Activated CD4-positive, alpha-beta T cell treated with anti-CD3 and anti-CD28 coated beads for 36 hours (primary cell): ENCODE measurements around the gene RPA1. TPM values are rescaled to one million over a fixed set of nuclear protein-coding genes. Genes with fewer than 3 reads are reported as not detected.
A peak's percentile ranks its signal among the peaks of the same experiment; 100 is the strongest.

ENCODE experiments used
- ATAC-seq: fragments of 200-7000 bp; cut with Tn5 transposase; one replicate; pipeline ENCODE4 v1.10.0; 2021; ENCODE audit warnings: mild to moderate bottlenecking, moderate library complexity
- CTCF ChIA-PET: fragments of 350-600 bp; sonication (Branson Sonifier 250); formaldehyde crosslinking; loops from one replicate; lab custom pipeline; 2021; ENCODE audit warnings: antibody characterized with exemption; lab: Charles Lee
- POLR2A ChIA-PET: fragments of 350-600 bp; sonication (Branson Sonifier 250); formaldehyde crosslinking; loops from one replicate; lab custom pipeline; 2021; ENCODE audit warnings: antibody characterized with exemption, inconsistent platforms; lab: Charles Lee
- DNase-seq: peaks from one replicate; pipeline ENCODE4 v3.0.0-alpha.2; 2020
- H3K27ac Mint-ChIP-seq: one replicate; pipeline ENCODE4 v1.8.0; 2021; ENCODE audit warnings: mixed read lengths
- H3K27me3 Mint-ChIP-seq: one replicate; pipeline ENCODE4 v1.8.0; 2021; ENCODE audit warnings: mixed read lengths
- H3K36me3 Mint-ChIP-seq: one replicate; pipeline ENCODE4 v1.8.0; 2021; ENCODE audit warnings: low read depth, mixed read lengths
- H3K4me1 Mint-ChIP-seq: one replicate; pipeline ENCODE4 v1.8.0; 2021; ENCODE audit warnings: mixed read lengths
- H3K4me3 Mint-ChIP-seq: one replicate; pipeline ENCODE4 v1.8.0; 2021; ENCODE audit warnings: mild to moderate bottlenecking, moderate library complexity, mixed read lengths
- H3K9me3 Mint-ChIP-seq: one replicate; pipeline ENCODE4 v1.8.0; 2021; ENCODE audit warnings: low read depth, mixed read lengths
- intact Hi-C, 2 experiments: fragments of 100-400 bp; cut with DNase I in 1 of 2; cut with micrococcal nuclease in 1 of 2; formaldehyde crosslinking; loops; one replicate each; pipeline versions ENCODE4 v1.14.2 to v1.15.1; 2022 to 2024; cut with DNase I, micrococcal nuclease
- total RNA-seq, 2 experiments: library from RNA; stranded (reverse); gene quantifications; one replicate each; pipeline ENCODE4 v1.2.3, GENCODE V29; 2021

RPA1 gene
- total RNA-seq, 2 experiments from 2014 or later = 134 to 191 TPM

DNA sequence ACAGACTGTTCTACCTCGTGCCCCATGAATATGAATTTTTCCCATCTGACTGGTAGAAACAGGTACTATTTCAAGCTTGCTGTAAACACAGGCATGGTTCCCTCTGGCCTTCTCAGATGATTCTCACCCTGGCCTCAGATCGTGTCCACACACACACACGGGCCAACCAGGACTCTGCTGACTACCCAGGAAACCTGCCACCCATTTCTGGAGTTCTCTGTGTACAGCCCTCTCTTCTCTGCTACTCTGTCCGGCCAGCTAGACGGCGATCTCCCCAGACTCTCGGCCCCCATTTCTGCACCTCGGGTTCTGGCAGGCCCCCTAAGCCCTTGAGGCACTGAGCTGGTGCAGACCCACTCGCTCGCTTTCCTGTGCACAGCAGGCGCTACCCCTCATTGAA is 31.2 kb downstream of the RPA1 start:
- H3K4me1 Mint-ChIP-seq = peaks cover 4% of the 10 kb centered on the region
- no peaks in the 10 kb centered on the region for H3K27me3 Mint-ChIP-seq
- ChIA-PET POLR2A (no interaction called here), CTCF (interaction anchor here (0.8 to 1.1 kb wide), 2 partner anchors 137 to 148 kb away, joined by 3 read pairs; no protein-coding TSS in a partner anchor)
- H3K4me3 Mint-ChIP-seq = no peak overlapping the region
- intact Hi-C loops = no loop called here
- no peaks in the 10 kb centered on the region for H3K9me3 Mint-ChIP-seq
- DNase-seq = no peak
- H3K36me3 Mint-ChIP-seq = peaks cover 17% of the 10 kb centered on the region
- ATAC-seq = no peak
- H3K27ac Mint-ChIP-seq = no peak overlapping the region

GRCh38 chr17:1861391-1862010 is 31.7 kb downstream of the RPA1 start:
- Mint-ChIP-seq H3K36me3 (peaks cover 17% of the 10 kb centered on the region), H3K4me1 (peaks cover 4% of the 10 kb centered on the region), H3K27ac (no peak overlapping the region), H3K4me3 (no peak overlapping the region), H3K9me3 (no peaks in the 10 kb centered on the region), H3K27me3 (no peaks in the 10 kb centered on the region)
- ATAC-seq = no peak
- intact Hi-C loops = no loop called here
- no peak for DNase-seq
- CTCF ChIA-PET = interaction anchor here (0.8 to 1.4 kb wide), 3 partner anchors 25 to 148 kb away, joined by 3 read pairs; no protein-coding TSS in a partner anchor
- POLR2A ChIA-PET = no interaction called here

- DNase-seq (peak; percentile 68), ATAC-seq (peak; percentile 61)
- Mint-ChIP-seq H3K27ac (no peak overlapping the region), H3K4me3 (no peak overlapping the region), H3K4me1 (peaks cover 20% of the 10 kb centered on the region), H3K36me3 (peaks cover 14% of the 10 kb centered on the region), H3K9me3 (no peaks in the 10 kb centered on the region), H3K27me3 (no peaks in the 10 kb centered on the region)
- ChIA-PET CTCF (interaction anchor here (0.6 to 2.0 kb wide), 15 partner anchors 8 to 209 kb away, joined by 3 to 7 read pairs (median 4); partner anchors contain the start of genes RPA1 and SMYD4), POLR2A (no interaction called here)
- intact Hi-C loops = loop anchor here in 1 of 2 experiments (1.0 kb wide), 1 partner anchor 145 kb away; no protein-coding TSS in a partner anchor
Measured at GRCh38 chr17:1865252-1866037, 35.6 kb downstream of the RPA1 start.

DNA sequence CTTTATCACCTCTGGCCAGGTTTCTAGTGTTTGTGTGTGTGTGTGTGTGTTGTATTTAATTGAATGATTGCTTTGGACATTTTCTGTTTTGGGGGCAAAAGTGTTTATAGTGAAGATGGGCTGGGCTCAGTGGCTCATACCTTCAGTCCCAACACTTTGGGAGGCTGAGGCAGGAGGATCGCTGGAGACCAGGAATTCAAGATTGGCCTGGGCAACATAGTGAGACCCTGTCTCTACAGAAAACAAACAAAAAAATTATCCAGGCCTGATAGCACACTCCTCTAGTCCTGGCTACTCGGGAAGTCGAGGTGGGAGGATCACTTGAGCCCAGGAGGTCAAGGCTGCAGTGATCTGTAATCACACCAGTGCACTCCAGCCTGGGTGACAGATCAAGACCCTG is 37.5 kb downstream of the RPA1 start:
- intact Hi-C loops = no loop called here
- ChIA-PET CTCF (interaction anchor here (0.7 to 1.4 kb wide), 5 partner anchors 68 to 549 kb away, joined by 3 read pairs; no protein-coding TSS in a partner anchor), POLR2A (no interaction called here)

DNA sequence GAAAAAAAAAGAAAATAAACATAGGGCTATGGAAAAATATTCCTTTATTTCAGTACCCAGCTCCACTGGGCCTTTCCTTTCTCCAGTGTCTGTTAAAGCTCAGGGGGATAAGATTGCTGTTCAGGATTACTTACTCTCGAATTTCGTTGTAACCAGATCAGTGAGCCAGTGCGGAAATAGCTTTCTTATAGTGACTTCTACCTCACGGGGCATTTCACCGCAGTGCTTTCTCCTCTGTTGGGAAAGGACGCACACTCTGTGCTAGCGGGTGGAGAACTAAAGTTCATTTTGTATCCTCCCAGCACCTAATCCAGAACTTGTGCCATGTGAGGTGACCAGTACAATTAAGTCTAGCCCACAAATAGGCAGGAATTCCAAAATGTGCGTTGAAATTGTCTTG is 38.3 kb downstream of the RPA1 start:
- intact Hi-C loops = no loop called here
- ATAC-seq = no peak
- H3K4me1 Mint-ChIP-seq = peaks cover 46% of the 10 kb centered on the region

More for the DNA sequence above, 37.5 kb downstream of the RPA1 start:
- H3K36me3 Mint-ChIP-seq = peaks cover 18% of the 10 kb centered on the region
- peaks cover 38% of the 10 kb centered on the region for H3K4me1 Mint-ChIP-seq
- no peak for DNase-seq
- H3K4me3 Mint-ChIP-seq = no peak overlapping the region
- no peak overlapping the region for H3K27ac Mint-ChIP-seq
- no peaks in the 10 kb centered on the region for H3K27me3 Mint-ChIP-seq
- no peak for ATAC-seq
- H3K9me3 Mint-ChIP-seq = no peaks in the 10 kb centered on the region

GRCh38 chr17:1870592-1870991 is 40.8 kb downstream of the RPA1 start:
- no peak for DNase-seq
- Mint-ChIP-seq H3K9me3 (no peaks in the 10 kb centered on the region), H3K27ac (peak overlapping the region; percentile 97), H3K4me1 (peaks cover 55% of the 10 kb centered on the region), H3K4me3 (peak overlapping the region; percentile 42), H3K27me3 (no peaks in the 10 kb centered on the region), H3K36me3 (peaks cover 34% of the 10 kb centered on the region)
- POLR2A ChIA-PET = no interaction called here
- ATAC-seq = peak; percentile 68
- CTCF ChIA-PET = interaction anchor here (0.7 to 1.9 kb wide), 6 partner anchors 10 to 154 kb away, joined by 3 to 6 read pairs (median 4); no protein-coding TSS in a partner anchor
- intact Hi-C loops = loop anchor here (1.0 to 5.0 kb wide), 3 partner anchors 36 to 148 kb away; partner anchors contain the start of gene WDR81 (in 1 of the 2)

More for the DNA sequence above, 38.3 kb downstream of the RPA1 start:
- CTCF ChIA-PET = interaction anchor here (0.7 to 1.4 kb wide), 5 partner anchors 69 to 548 kb away, joined by 3 read pairs; no protein-coding TSS in a partner anchor
- POLR2A ChIA-PET = no interaction called here
- Mint-ChIP-seq H3K36me3 (peaks cover 23% of the 10 kb centered on the region), H3K27ac (no peak overlapping the region), H3K4me3 (no peak overlapping the region), H3K27me3 (no peaks in the 10 kb centered on the region), H3K9me3 (no peaks in the 10 kb centered on the region)
- DNase-seq = no peak

DNA sequence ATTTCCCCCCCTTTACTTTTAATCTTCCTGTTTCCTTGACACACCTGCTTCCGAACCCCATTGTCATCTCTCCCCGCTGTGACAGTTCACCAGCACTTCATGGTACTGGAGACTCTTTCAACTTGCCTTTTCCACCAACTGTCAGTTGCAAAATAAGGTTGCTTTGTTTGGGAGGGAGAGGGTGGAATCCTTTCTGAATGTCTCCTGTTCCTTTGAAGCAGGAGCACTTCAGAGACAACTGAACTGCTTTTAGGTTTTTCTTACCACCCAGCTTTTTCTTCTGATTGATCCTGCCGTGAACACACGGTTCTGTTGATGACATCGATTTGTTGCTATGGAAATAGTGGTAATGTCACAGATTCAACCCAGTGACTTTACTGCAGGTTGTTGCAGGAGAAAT is 42.0 kb downstream of the RPA1 start:
- ChIA-PET CTCF (interaction anchor here (0.8 to 1.9 kb wide), 5 partner anchors 9 to 151 kb away, joined by 3 to 6 read pairs (median 3); no protein-coding TSS in a partner anchor), POLR2A (no interaction called here)
- peaks cover 55% of the 10 kb centered on the region for H3K4me1 Mint-ChIP-seq
- peak overlapping the region; percentile 0 for H3K4me3 Mint-ChIP-seq
- H3K27ac Mint-ChIP-seq = peak overlapping the region; percentile 97
- intact Hi-C loops = loop anchor here (2.0 to 5.0 kb wide), 3 partner anchors 37 to 155 kb away; partner anchors contain the start of gene WDR81 (in 1 of the 2)
- no peaks in the 10 kb centered on the region for H3K27me3 Mint-ChIP-seq
- ATAC-seq (peak; percentile 20), DNase-seq (no peak)
- H3K36me3 Mint-ChIP-seq = peaks cover 38% of the 10 kb centered on the region
- H3K9me3 Mint-ChIP-seq = no peaks in the 10 kb centered on the region

GRCh38 chr17:1872254-1872653 is 42.4 kb downstream of the RPA1 start:
- peaks cover 42% of the 10 kb centered on the region for H3K36me3 Mint-ChIP-seq
- POLR2A ChIA-PET = no interaction called here

GRCh38 chr17:1872976-1873375 is 43.2 kb downstream of the RPA1 start:
- ChIA-PET POLR2A (no interaction called here), CTCF (interaction anchor here (1.2 kb wide), 1 partner anchor 8 kb away, joined by 3 read pairs; no protein-coding TSS in a partner anchor)
- Mint-ChIP-seq H3K27me3 (no peaks in the 10 kb centered on the region), H3K27ac (peak overlapping the region; percentile 86), H3K4me1 (peaks cover 55% of the 10 kb centered on the region), H3K36me3 (peaks cover 48% of the 10 kb centered on the region), H3K9me3 (no peaks in the 10 kb centered on the region), H3K4me3 (peak overlapping the region; percentile 9)
- peak; percentile 63 for ATAC-seq
- peak; percentile 37 for DNase-seq
- intact Hi-C loops = loop anchor here (2.0 to 5.0 kb wide), 2 partner anchors 151 to 156 kb away; partner anchors contain the start of gene WDR81 (in 1 of the 2)

More at GRCh38 chr17:1872254-1872653, 42.4 kb downstream of the RPA1 start:
- H3K4me3 Mint-ChIP-seq = no peak overlapping the region
- DNase-seq (no peak), ATAC-seq (no peak)
- CTCF ChIA-PET = interaction anchor here (0.7 to 1.4 kb wide), 2 partner anchors 8 to 152 kb away, joined by 3 read pairs; no protein-coding TSS in a partner anchor
- H3K27ac Mint-ChIP-seq = peak overlapping the region; percentile 97
- peaks cover 55% of the 10 kb centered on the region for H3K4me1 Mint-ChIP-seq
- intact Hi-C loops = loop anchor here (2.0 to 5.0 kb wide), 2 partner anchors 150 to 155 kb away; partner anchors contain the start of gene WDR81 (in 1 of the 2)
- no peaks in the 10 kb centered on the region for H3K27me3 Mint-ChIP-seq
- H3K9me3 Mint-ChIP-seq = no peaks in the 10 kb centered on the region

DNA sequence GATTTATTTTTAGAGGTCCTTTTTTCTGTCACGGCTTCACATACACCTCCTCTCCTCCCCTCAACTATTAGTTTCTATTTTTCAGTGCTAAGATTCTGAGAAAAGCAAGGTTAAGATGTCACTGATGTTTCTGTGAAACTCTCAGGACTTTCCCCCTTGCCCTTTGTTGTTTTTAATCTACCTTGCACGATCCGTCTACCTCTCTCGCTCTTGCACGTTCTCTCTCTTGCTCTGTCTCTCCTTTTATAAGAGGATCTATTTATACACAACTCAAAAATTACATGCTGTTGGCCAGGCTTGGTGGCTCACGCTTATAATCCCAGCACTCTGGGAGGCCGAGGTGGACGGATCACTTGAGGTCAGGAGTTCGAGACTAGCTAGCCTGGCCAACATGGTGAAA is 43.6 kb downstream of the RPA1 start:
- Mint-ChIP-seq H3K27me3 (no peaks in the 10 kb centered on the region), H3K4me1 (peaks cover 55% of the 10 kb centered on the region), H3K4me3 (peak overlapping the region; percentile 9), H3K36me3 (peaks cover 49% of the 10 kb centered on the region), H3K9me3 (no peaks in the 10 kb centered on the region), H3K27ac (peak overlapping the region; percentile 86)
- ChIA-PET POLR2A (no interaction called here), CTCF (interaction anchor here (1.2 to 1.5 kb wide), 2 partner anchors 8 to 152 kb away, joined by 3 read pairs; no protein-coding TSS in a partner anchor)
- DNase-seq (peak; percentile 28), ATAC-seq (peak; percentile 75)
- intact Hi-C loops = loop anchor here (2.0 to 5.0 kb wide), 2 partner anchors 151 to 157 kb away; partner anchors contain the start of gene WDR81 (in 1 of the 2)

DNA sequence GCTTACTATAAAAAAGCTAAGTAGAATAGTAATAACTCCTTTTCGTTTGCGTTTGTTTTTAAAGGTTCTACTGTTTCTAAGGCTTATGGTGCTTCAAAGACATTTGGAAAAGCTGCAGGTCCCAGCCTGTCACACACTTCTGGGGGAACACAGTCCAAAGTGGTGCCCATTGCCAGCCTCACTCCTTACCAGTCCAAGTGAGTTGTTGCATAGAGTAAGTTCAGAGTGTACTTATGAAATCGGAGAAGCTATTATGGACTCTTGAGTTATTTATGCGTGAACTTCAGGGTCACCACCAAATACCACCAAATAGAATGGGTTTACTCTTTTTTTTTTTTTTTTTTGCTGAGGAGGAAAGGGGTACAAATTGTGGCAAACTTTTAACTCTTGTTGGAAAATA is 45.8 kb downstream of the RPA1 start:
- ATAC-seq (no peak), DNase-seq (no peak)
- H3K9me3 Mint-ChIP-seq = no peaks in the 10 kb centered on the region
- no peak overlapping the region for H3K4me3 Mint-ChIP-seq
- ChIA-PET POLR2A (no interaction called here), CTCF (interaction anchor here (0.5 kb wide), 1 partner anchor 81 kb away, joined by 3 read pairs; no protein-coding TSS in a partner anchor)
- peaks cover 38% of the 10 kb centered on the region for H3K4me1 Mint-ChIP-seq
- peaks cover 61% of the 10 kb centered on the region for H3K36me3 Mint-ChIP-seq
- no peak overlapping the region for H3K27ac Mint-ChIP-seq
- intact Hi-C loops = no loop called here
- no peaks in the 10 kb centered on the region for H3K27me3 Mint-ChIP-seq
